Measurements from ENCODE around the gene CENPM.

Gene CENPM

GRCh38 chr22:41969110-41969646, 22.2 kb upstream of the CENPM start, which contains the start of gene SEPTIN3:
TSS of gene SEPTIN3 (plus strand) at chr22:41969443. CDS start at chr22:41971493, 2,050 bp downstream.
- Histone ChIP-seq H3K4me2 (ENCODE audit: low read length, poor library complexity, severe bottlenecking) (no peak within 1 kb of the TSS), H3K4ac (ENCODE audit: low read depth in 1 of 2, low read length in 2 of 2) (no peak within 1 kb of the TSS), H4K8ac (ENCODE audit: low read length) (no peak within 1 kb of the TSS), H2AK5ac (ENCODE audit: low read length, severe bottlenecking) (no peak within 1 kb of the TSS), H3K27ac (ENCODE audit: low read length, poor library complexity, severe bottlenecking) (no peak within 1 kb of the TSS), H2BK5ac (ENCODE audit: low read depth, low read length, poor library complexity, severe bottlenecking) (no peak within 1 kb of the TSS), H3K36me3 (ENCODE audit: control insufficient read depth in 1 of 2, insufficient read depth in 2 of 2, low read depth in 1 of 2, low read length in 2 of 2) (no peaks in the 10 kb centered on the region), H3K27me3 (ENCODE audit: control insufficient read depth in 1 of 2, insufficient read depth in 1 of 2, low read length in 2 of 2) (peaks cover 28 to 56% of the 10 kb centered on the region in 2 experiments), H3K9me3 (ENCODE audit: control insufficient read depth, low read length) (no peaks in the 10 kb centered on the region), H2BK120ac (ENCODE audit: low read depth, low read length) (no peak within 1 kb of the TSS), H3K4me1 (ENCODE audit: control insufficient read depth, insufficient read depth, low read depth, low read length) (peaks cover 2% of the 10 kb centered on the region), H4K91ac (ENCODE audit: low read length) (no peak within 1 kb of the TSS), H3K9ac (ENCODE audit: low read length) (no peak within 1 kb of the TSS), H3K79me1 (replicated peaks; ENCODE audit: low read length, poor library complexity, severe bottlenecking) (no peaks in the 10 kb centered on the region), H3K14ac (ENCODE audit: low read length in 2 of 2) (peak within 1 kb of the TSS in 1 of 2 experiments; percentile 12), H2BK15ac (ENCODE audit: low read depth, poor library complexity, severe bottlenecking) (no peak within 1 kb of the TSS), H3K18ac (ENCODE audit: low read depth in 1 of 2, low read length in 2 of 2) (no peak within 1 kb of the TSS), H3K23ac (ENCODE audit: low read length in 2 of 2) (peak within 1 kb of the TSS in 1 of 2 experiments; percentile 36), H2BK12ac (ENCODE audit: low read length in 2 of 2) (no peak within 1 kb of the TSS), H2AFZ (ENCODE audit: low read depth, low read length) (no peak within 1 kb of the TSS), H3K4me3 (ENCODE audit: insufficient read depth in 1 of 2, low read depth in 1 of 2, low read length in 2 of 2) (no peak within 1 kb of the TSS)
- 53% methylated on average over 6 of the region's 8 CpGs for WGBS
- DNase-seq, result no peak

- no peak overlapping the region for H2AFZ ChIP-seq (ENCODE audit: low read depth, low read length)
- H3K4me3 ChIP-seq (ENCODE audit: insufficient read depth in 1 of 2, low read depth in 1 of 2, low read length in 2 of 2), result no peak overlapping the region
- H2BK120ac ChIP-seq (ENCODE audit: low read depth, low read length), result no peak overlapping the region
- no peak overlapping the region for H3K23ac ChIP-seq (ENCODE audit: low read length in 2 of 2)
- no peak overlapping the region for H2BK12ac ChIP-seq (ENCODE audit: low read length in 2 of 2)
- no peak overlapping the region for H3K18ac ChIP-seq (ENCODE audit: low read depth in 1 of 2, low read length in 2 of 2)
- H2BK15ac ChIP-seq (ENCODE audit: low read depth, poor library complexity, severe bottlenecking), result no peak overlapping the region
- no peak overlapping the region for H2BK5ac ChIP-seq (ENCODE audit: low read depth, low read length, poor library complexity, severe bottlenecking)
- 65% methylated on average over 9 of the region's 9 CpGs for WGBS
- no peak overlapping the region for H3K4me2 ChIP-seq (ENCODE audit: low read length, poor library complexity, severe bottlenecking)
- no peaks in the 10 kb centered on the region for H3K36me3 ChIP-seq (ENCODE audit: control insufficient read depth in 1 of 2, insufficient read depth in 2 of 2, low read depth in 1 of 2, low read length in 2 of 2)
- H3K9me3 ChIP-seq (ENCODE audit: control insufficient read depth, low read length), result no peaks in the 10 kb centered on the region
- H3K27me3 ChIP-seq (ENCODE audit: control insufficient read depth in 1 of 2, insufficient read depth in 1 of 2, low read length in 2 of 2), result peaks cover 32 to 57% of the 10 kb centered on the region in 2 experiments
- no peak for DNase-seq
- H3K4me1 ChIP-seq (ENCODE audit: control insufficient read depth, insufficient read depth, low read depth, low read length), result peaks cover 2% of the 10 kb centered on the region
- no peak overlapping the region for H2AK5ac ChIP-seq (ENCODE audit: low read length, severe bottlenecking)
- H3K4ac ChIP-seq (ENCODE audit: low read depth in 1 of 2, low read length in 2 of 2), result no peak overlapping the region
- peak overlapping the region in 1 of 2 experiments; percentile 12 for H3K14ac ChIP-seq (ENCODE audit: low read length in 2 of 2)
- H3K9ac ChIP-seq (ENCODE audit: low read length), result no peak overlapping the region
- no peak overlapping the region for H4K8ac ChIP-seq (ENCODE audit: low read length)
- no peak overlapping the region for H3K27ac ChIP-seq (ENCODE audit: low read length, poor library complexity, severe bottlenecking)
- H4K91ac ChIP-seq (ENCODE audit: low read length), result no peak overlapping the region
- H3K79me1 ChIP-seq (replicated peaks; ENCODE audit: low read length, poor library complexity, severe bottlenecking), result no peaks in the 10 kb centered on the region
Observed at GRCh38 chr22:41968601-41969000, 21.6 kb upstream of the CENPM start.

- peaks cover 2% of the 10 kb centered on the region for H3K4me1 ChIP-seq (ENCODE audit: control insufficient read depth, insufficient read depth, low read depth, low read length)
- 29% methylated on average over 6 of the region's 8 CpGs for WGBS
- H3K14ac ChIP-seq (ENCODE audit: low read length in 2 of 2), result no peak overlapping the region
- peak overlapping the region; percentile 85 for H2BK15ac ChIP-seq (ENCODE audit: low read depth, poor library complexity, severe bottlenecking)
- no peak overlapping the region for H3K9ac ChIP-seq (ENCODE audit: low read length)
- no peak overlapping the region for H3K4me2 ChIP-seq (ENCODE audit: low read length, poor library complexity, severe bottlenecking)
- H3K4me3 ChIP-seq (ENCODE audit: insufficient read depth in 1 of 2, low read depth in 1 of 2, low read length in 2 of 2), result no peak overlapping the region
- H4K8ac ChIP-seq (ENCODE audit: low read length), result peak overlapping the region; percentile 78
- H3K27ac ChIP-seq (ENCODE audit: low read length, poor library complexity, severe bottlenecking), result no peak overlapping the region
- no peak overlapping the region for H2AFZ ChIP-seq (ENCODE audit: low read depth, low read length)
- H2BK12ac ChIP-seq (ENCODE audit: low read length in 2 of 2), result no peak overlapping the region
- H3K79me1 ChIP-seq (replicated peaks; ENCODE audit: low read length, poor library complexity, severe bottlenecking), result no peaks in the 10 kb centered on the region
- peak overlapping the region; percentile 70 for H4K91ac ChIP-seq (ENCODE audit: low read length)
- H3K23ac ChIP-seq (ENCODE audit: low read length in 2 of 2), result no peak overlapping the region
- no peaks in the 10 kb centered on the region for H3K36me3 ChIP-seq (ENCODE audit: control insufficient read depth in 1 of 2, insufficient read depth in 2 of 2, low read depth in 1 of 2, low read length in 2 of 2)
- no peaks in the 10 kb centered on the region for H3K9me3 ChIP-seq (ENCODE audit: control insufficient read depth, low read length)
- peak; percentile 92 for DNase-seq
- H2AK5ac ChIP-seq (ENCODE audit: low read length, severe bottlenecking), result no peak overlapping the region
- H3K18ac ChIP-seq (ENCODE audit: low read depth in 1 of 2, low read length in 2 of 2), result peak overlapping the region in 1 of 2 experiments; percentile 48
- no peak overlapping the region for H3K4ac ChIP-seq (ENCODE audit: low read depth in 1 of 2, low read length in 2 of 2)
- peaks cover 22 to 43% of the 10 kb centered on the region in 2 experiments for H3K27me3 ChIP-seq (ENCODE audit: control insufficient read depth in 1 of 2, insufficient read depth in 1 of 2, low read length in 2 of 2)
- H2BK120ac ChIP-seq (ENCODE audit: low read depth, low read length), result no peak overlapping the region
- H2BK5ac ChIP-seq (ENCODE audit: low read depth, low read length, poor library complexity, severe bottlenecking), result no peak overlapping the region
Observed at GRCh38 chr22:41966607-41967240, 19.8 kb upstream of the CENPM start.

- H4K91ac ChIP-seq (ENCODE audit: low read length), result no peak overlapping the region
- no peak overlapping the region for H3K9ac ChIP-seq (ENCODE audit: low read length)
- H3K4me2 ChIP-seq (ENCODE audit: low read length, poor library complexity, severe bottlenecking), result no peak overlapping the region
- H3K14ac ChIP-seq (ENCODE audit: low read length in 2 of 2), result no peak overlapping the region
- no peak overlapping the region for H3K4me3 ChIP-seq (ENCODE audit: insufficient read depth in 1 of 2, low read depth in 1 of 2, low read length in 2 of 2)
- H3K27ac ChIP-seq (ENCODE audit: low read length, poor library complexity, severe bottlenecking), result no peak overlapping the region
- H3K4me1 ChIP-seq (ENCODE audit: control insufficient read depth, insufficient read depth, low read depth, low read length), result peaks cover 2% of the 10 kb centered on the region
- no peak overlapping the region for H2BK15ac ChIP-seq (ENCODE audit: low read depth, poor library complexity, severe bottlenecking)
- H2BK120ac ChIP-seq (ENCODE audit: low read depth, low read length), result no peak overlapping the region
- H2AFZ ChIP-seq (ENCODE audit: low read depth, low read length), result no peak overlapping the region
- DNase-seq, result no peak
- H2BK5ac ChIP-seq (ENCODE audit: low read depth, low read length, poor library complexity, severe bottlenecking), result no peak overlapping the region
- H2AK5ac ChIP-seq (ENCODE audit: low read length, severe bottlenecking), result no peak overlapping the region
- no peaks in the 10 kb centered on the region for H3K79me1 ChIP-seq (replicated peaks; ENCODE audit: low read length, poor library complexity, severe bottlenecking)
- H3K9me3 ChIP-seq (ENCODE audit: control insufficient read depth, low read length), result no peaks in the 10 kb centered on the region
- WGBS, result 94% methylated on average over 1 of the region's 2 CpGs
- no peaks in the 10 kb centered on the region for H3K36me3 ChIP-seq (ENCODE audit: control insufficient read depth in 1 of 2, insufficient read depth in 2 of 2, low read depth in 1 of 2, low read length in 2 of 2)
- no peak overlapping the region for H3K4ac ChIP-seq (ENCODE audit: low read depth in 1 of 2, low read length in 2 of 2)
- H3K18ac ChIP-seq (ENCODE audit: low read depth in 1 of 2, low read length in 2 of 2), result no peak overlapping the region
- no peak overlapping the region for H3K23ac ChIP-seq (ENCODE audit: low read length in 2 of 2)
- no peak overlapping the region for H4K8ac ChIP-seq (ENCODE audit: low read length)
- peaks cover 18 to 38% of the 10 kb centered on the region in 2 experiments for H3K27me3 ChIP-seq (ENCODE audit: control insufficient read depth in 1 of 2, insufficient read depth in 1 of 2, low read length in 2 of 2)
- no peak overlapping the region for H2BK12ac ChIP-seq (ENCODE audit: low read length in 2 of 2)
Observed at GRCh38 chr22:41966225-41966606, 19.3 kb upstream of the CENPM start.

Data from mesenchymal stem cell (in vitro differentiated cells and primary cell).